H1 (cell line): Measurements from ENCODE around the gene BCL2L1. TPM values are rescaled to one million over a fixed set of nuclear protein-coding genes. Genes with fewer than 3 reads are reported as not detected.

Source experiments
- CTCF ChIA-PET: fragments of 300-600 bp; sonication (Branson Sonifier 250); formaldehyde crosslinking; loops from one replicate; lab custom pipeline; 2021; ENCODE audit not compliant: partially characterized antibody; lab: Charles Lee
- POLR2A ChIA-PET: fragments of 300-600 bp; sonication (Branson Sonifier 250); formaldehyde crosslinking; loops from one replicate; lab custom pipeline; 2021; ENCODE audit warnings: inconsistent platforms; ENCODE audit not compliant: partially characterized antibody; lab: Charles Lee
- DNase-seq, 2 experiments: peaks; one replicate each; pipeline versions ENCODE4 v3.0.0 to v3.0.0-alpha.2; 2010 to 2022; ENCODE audit warnings: low spot score in 2 of 2, low read depth in 1 of 2, mixed read lengths in 1 of 2
- FAIRE-seq: peaks from 2 replicates; lab custom pipeline; 2011; peaks lifted over from hg19 to GRCh38; lab: Jason Lieb, UNC
- H2AFZ ChIP-seq: 2 replicates; pipeline ENCODE4 v1.8.1; 2012; ENCODE audit warnings: low read length, inconsistent platforms
- H2AK5ac ChIP-seq: 2 replicates; pipeline ENCODE4 v1.6.1; 2013; ENCODE audit warnings: low read depth, low read length
- H2BK120ac ChIP-seq: replicated peaks from 2 replicates; pipeline ENCODE3; 2013; ENCODE audit warnings: low read depth, low read length, inconsistent platforms
- H2BK12ac ChIP-seq: 2 replicates; pipeline ENCODE4 v1.6.1; 2013; ENCODE audit warnings: low read depth, low read length
- H2BK15ac ChIP-seq: 2 replicates; pipeline ENCODE4 v1.6.1; 2013; ENCODE audit warnings: low read length
- H2BK20ac ChIP-seq: 2 replicates; pipeline ENCODE4 v1.6.1; 2013; ENCODE audit warnings: low read length
- H2BK5ac ChIP-seq: 2 replicates; pipeline ENCODE4 v1.6.1; 2013; ENCODE audit warnings: low read depth, low read length
- H3K14ac ChIP-seq: 2 replicates; pipeline ENCODE4 v1.6.1; 2013; ENCODE audit warnings: inconsistent platforms; ENCODE audit not compliant: insufficient read length
- H3K18ac ChIP-seq: 2 replicates; pipeline ENCODE4 v1.6.1; 2013; ENCODE audit warnings: low read length; ENCODE audit errors: extremely low read depth
- H3K23ac ChIP-seq: 2 replicates; pipeline ENCODE4 v1.6.1; 2013; ENCODE audit warnings: inconsistent platforms; ENCODE audit not compliant: insufficient read length
- H3K23me2 ChIP-seq: 2 replicates; pipeline ENCODE4 v1.6.1; 2013; ENCODE audit warnings: low read depth, low read length
- H3K27ac ChIP-seq: 2 replicates; pipeline ENCODE4 v1.6.1; 2011; ENCODE audit warnings: low read depth, low read length, inconsistent platforms
- H3K27me3 ChIP-seq, 4 experiments: replicated peaks in 1 of 4; 1 replicate in 1 of 4; 2 replicates in 3 of 4; pipeline versions ENCODE4 v1.6.1 to v1.8.1; 2011 to 2013; ENCODE audit warnings: low read length in 3 of 4, mild to moderate bottlenecking in 3 of 4, inconsistent platforms in 2 of 4, mixed read lengths in 2 of 4, moderate library complexity in 1 of 4; ENCODE audit not compliant: control insufficient read depth in 3 of 4, insufficient read depth in 3 of 4; ENCODE audit errors: extremely low read depth in 1 of 4
- H3K36me3 ChIP-seq, 4 experiments: 2 replicates each; pipeline versions ENCODE4 v1.6.1 to v1.8.1; 2011 to 2013; ENCODE audit warnings: mild to moderate bottlenecking in 4 of 4, low read length in 3 of 4, moderate library complexity in 2 of 4, control low read depth in 1 of 4, inconsistent platforms in 1 of 4; ENCODE audit not compliant: insufficient read depth in 4 of 4, control insufficient read depth in 2 of 4
- H3K4ac ChIP-seq: replicated peaks from 2 replicates; pipeline ENCODE3; 2013; ENCODE audit warnings: low read length, low read depth, mixed read lengths, inconsistent platforms; ENCODE audit not compliant: insufficient read length
- H3K4me1 ChIP-seq, 4 experiments: replicated peaks in 1 of 4; 1 replicate in 1 of 4; 2 replicates in 3 of 4; pipeline versions ENCODE4 v1.6.1 to v1.8.1; 2011 to 2013; ENCODE audit warnings: low read length in 3 of 4, inconsistent platforms in 2 of 4, mixed read lengths in 1 of 4; ENCODE audit not compliant: insufficient read depth in 4 of 4, control insufficient read depth in 3 of 4
- H3K4me2 ChIP-seq, 2 experiments: 2 replicates each; pipeline versions ENCODE4 v1.6.1 to v1.8.1; 2011 to 2013; ENCODE audit warnings: low read depth in 2 of 2, low read length in 2 of 2, control low read depth in 1 of 2, inconsistent platforms in 1 of 2, mild to moderate bottlenecking in 1 of 2; ENCODE audit not compliant: insufficient read depth in 1 of 2
- H3K4me3 ChIP-seq, 4 experiments: fragments of 200-600, 300-600 bp in 1 of 4; sonication (generic), shearing (Covaris generic), sonication (Bioruptor Twin) in 1 of 4; 2 replicates each; pipeline versions ENCODE4 v1.5.1 to v1.8.1; 2011 to 2016; ENCODE audit warnings: low read length in 4 of 4, low read depth in 3 of 4, control low read depth in 2 of 4, inconsistent platforms in 2 of 4, mild to moderate bottlenecking in 2 of 4, mixed read lengths in 1 of 4, moderate library complexity in 1 of 4; ENCODE audit not compliant: insufficient read depth in 2 of 4; ENCODE audit errors: extremely low read depth in 1 of 4
- H3K56ac ChIP-seq: replicated peaks from 2 replicates; pipeline ENCODE3; 2013; ENCODE audit warnings: low read depth, mild to moderate bottlenecking, mixed read lengths, low read length, inconsistent platforms; ENCODE audit not compliant: insufficient read length
- H3K79me1 ChIP-seq: 2 replicates; pipeline ENCODE4 v1.6.1; 2013; ENCODE audit warnings: low read depth, low read length, control low read depth
- H3K79me2 ChIP-seq, 2 experiments: 2 replicates each; pipeline versions ENCODE4 v1.6.1 to v1.8.1; 2012 to 2013; ENCODE audit warnings: low read length in 2 of 2, mild to moderate bottlenecking in 2 of 2, inconsistent platforms in 1 of 2; ENCODE audit not compliant: insufficient read depth in 2 of 2, control insufficient read depth in 1 of 2
- H3K9ac ChIP-seq, 4 experiments: replicated peaks in 1 of 4; 1 replicate in 1 of 4; 2 replicates in 3 of 4; pipeline versions ENCODE4 v1.6.1 to v1.8.1; 2011 to 2013; ENCODE audit warnings: low read depth in 3 of 4, low read length in 3 of 4, control low read depth in 2 of 4, mild to moderate bottlenecking in 2 of 4, moderate library complexity in 2 of 4, inconsistent platforms in 1 of 4; ENCODE audit errors: extremely low read depth in 1 of 4
- H3K9me3 ChIP-seq, 2 experiments: 2 replicates each; pipeline versions ENCODE4 v1.6.1 to v1.8.1; 2012 to 2013; ENCODE audit warnings: mild to moderate bottlenecking in 2 of 2, moderate library complexity in 2 of 2, control low read depth in 1 of 2, inconsistent platforms in 1 of 2, low read depth in 1 of 2, low read length in 1 of 2, mixed read lengths in 1 of 2; ENCODE audit not compliant: insufficient read depth in 2 of 2
- H4K20me1 ChIP-seq, 2 experiments: replicated peaks in 1 of 2; 2 replicates each; pipeline versions ENCODE3 to v1.8.1; 2011 to 2013; ENCODE audit warnings: inconsistent platforms in 2 of 2, low read length in 2 of 2, mild to moderate bottlenecking in 1 of 2; ENCODE audit not compliant: insufficient read depth in 2 of 2, control insufficient read depth in 1 of 2
- H4K5ac ChIP-seq: 2 replicates; pipeline ENCODE4 v1.6.1; 2013; ENCODE audit warnings: low read length, low read depth, mixed read lengths, inconsistent platforms; ENCODE audit not compliant: insufficient read length
- H4K8ac ChIP-seq: 2 replicates; pipeline ENCODE4 v1.8.0; 2013; ENCODE audit warnings: mild to moderate bottlenecking, moderate library complexity, low read length, inconsistent platforms; ENCODE audit not compliant: insufficient read depth; ENCODE audit errors: extremely low read depth
- H4K91ac ChIP-seq: replicated peaks from 2 replicates; pipeline ENCODE3; 2013; ENCODE audit warnings: low read length, mixed read lengths, inconsistent platforms; ENCODE audit not compliant: insufficient read length
- BRCA1 ChIP-seq: IDR thresholded peaks from 2 replicates; pipeline ENCODE4 v1.6.1; 2012; ENCODE audit warnings: low read depth, low read length, improper control_type of control experiment
- CBX5 ChIP-seq: fragments of 300-800, 300-1000 bp; sonication (generic); IDR thresholded peaks from 2 replicates; pipeline ENCODE4 v1.7.1; 2016; ENCODE audit warnings: antibody characterized with exemption, low read length, low read depth
- CREB1 ChIP-seq: IDR thresholded peaks from 2 replicates; pipeline ENCODE4 v1.6.1; 2012; ENCODE audit warnings: inconsistent platforms
- HDAC2 ChIP-seq, 2 experiments: fragments of 300-600 bp in 1 of 2; sonication (generic) in 1 of 2; IDR thresholded peaks; 2 replicates each; pipeline ENCODE4 v1.6.1; 2011 to 2012; ENCODE audit warnings: low read depth in 2 of 2, low read length in 2 of 2, mild to moderate bottlenecking in 2 of 2, moderate library complexity in 2 of 2, borderline replicate concordance in 1 of 2, inconsistent platforms in 1 of 2
- JUN ChIP-seq: IDR thresholded peaks from 2 replicates; pipeline ENCODE4 v1.6.1; 2011; ENCODE audit warnings: low read depth, mild to moderate bottlenecking, improper control_type of control experiment, low read length
- JUND ChIP-seq: IDR thresholded peaks from 2 replicates; pipeline ENCODE4 v1.6.1; 2011; ENCODE audit warnings: mild to moderate bottlenecking, improper control_type of control experiment, low read length
- MAFK ChIP-seq: IDR thresholded peaks from 2 replicates; pipeline ENCODE4 v1.6.1; 2012; ENCODE audit warnings: low read depth, mild to moderate bottlenecking, improper control_type of control experiment, low read length
- NANOG ChIP-seq: IDR thresholded peaks from 2 replicates; pipeline ENCODE4 v1.6.1; 2011; ENCODE audit warnings: low read length, low read depth, mild to moderate bottlenecking, inconsistent platforms; ENCODE audit not compliant: insufficient read depth, poor library complexity, severe bottlenecking
- PHF8 ChIP-seq: fragments of 200-600 bp; sonication (generic); conservative IDR thresholded peaks from 2 replicates; pipeline ENCODE4 v1.7.1; 2012; ENCODE audit warnings: low read depth, mild to moderate bottlenecking, inconsistent platforms, low read length, moderate library complexity
- SIN3A ChIP-seq, 2 experiments: IDR thresholded peaks in 1 of 2; conservative IDR thresholded peaks in 1 of 2; 2 replicates each; pipeline ENCODE4 v1.6.1; 2011 to 2012; ENCODE audit warnings: low read length in 2 of 2, improper control_type of control experiment in 1 of 2, low read depth in 1 of 2, mild to moderate bottlenecking in 1 of 2
- SIRT6 ChIP-seq: IDR thresholded peaks from one replicate; pipeline ENCODE4 v1.7.1; 2012; ENCODE audit warnings: low read length, inconsistent platforms
- SIX5 ChIP-seq: IDR thresholded peaks from 2 replicates; pipeline ENCODE4 v1.6.1; 2011; ENCODE audit warnings: mild to moderate bottlenecking, low read depth, low read length
- SUZ12 ChIP-seq: fragments of 200-600 bp; sonication (generic); IDR thresholded peaks from 2 replicates; pipeline ENCODE4 v1.6.1; 2012; ENCODE audit warnings: mild to moderate bottlenecking, inconsistent platforms, low read length, moderate library complexity, mixed read lengths
- TCF12 ChIP-seq: IDR thresholded peaks from 2 replicates; pipeline ENCODE4 v1.6.1; 2011; ENCODE audit warnings: low read depth, mild to moderate bottlenecking, low read length
- ZNF274 ChIP-seq: IDR thresholded peaks from 2 replicates; pipeline ENCODE4 v1.7.0; 2012; ENCODE audit warnings: low read length, borderline replicate concordance; ENCODE audit errors: extremely low read depth
- WGBS, 2 experiments: shearing (Covaris generic) in 1 of 2; methylation state at CpG; one replicate each; pipeline versions ENCODE4 v1.1.6 to v1.1.7; 2013 to 2015; ENCODE audit warnings: low lambda C conversion rate in 2 of 2, mixed read lengths in 2 of 2, inconsistent platforms in 1 of 2, low coverage in 1 of 2, missing lambda C conversion rate in 1 of 2; ENCODE audit not compliant: insufficient replicate concordance in 2 of 2, insufficient coverage in 1 of 2, insufficient read length in 1 of 2; ENCODE audit errors: extremely low coverage in 1 of 2, missing lambda C conversion rate in 1 of 2; 5-methylcytosine and 5-hydroxymethylcytosine counted together
- polyA plus RNA-seq, 7 experiments: library from polyadenylated mRNA; depleted of rRNA in 3 of 7; stranded (reverse) in 5 of 7; unstranded in 2 of 7; fragments of >200 nt in 5 of 7; fragments of 200-250 nt in 2 of 7; gene quantifications; 1 replicate in 5 of 7; 2 replicates in 1 of 7; 4 replicates in 1 of 7; pipeline versions ENCODE4 v1.2.1 to v1.2.3, GENCODE V29; 2011 to 2013; ENCODE audit warnings: missing spikeins in 2 of 7, mixed read lengths in 2 of 7
- total RNA-seq: library from RNA; stranded (reverse); fragmentation: NEBNext Ultra II Directional; extraction: Animal tissue kit (Norgen Biotek cat#: 25700); gene quantifications from 2 replicates; pipeline ENCODE4 v1.2.1, GENCODE V29; 2021

Gene BCL2L1
- total and polyA plus RNA-seq, 2 of the 8 experiments (the other 6 are each of a cell fraction or from before 2014, with no cell fraction given), result 64.9 to 66.1 TPM

- H3K9me3 ChIP-seq, result no peaks in the 10 kb centered on the region
- no peaks in the 10 kb centered on the region for H4K20me1 ChIP-seq
- peaks cover 2% of the 10 kb centered on the region; the same call in 1 of the 2 replicates for H3K79me1 ChIP-seq
- no peak overlapping the region for H3K14ac ChIP-seq
- H3K23ac ChIP-seq, result no peak overlapping the region
- peaks cover 0 to 5% (median 0%) of the 10 kb centered on the region in 4 experiments; a peak in 1 of 8 replicates for H3K36me3 ChIP-seq
- H3K4ac ChIP-seq, result no peak overlapping the region
- H2BK15ac ChIP-seq, result no peak overlapping the region
- ChIA-PET CTCF (interaction anchor here (0.5 to 6.8 kb wide), 3 partner anchors 21 to 34 kb away, joined by 4 to 49 read pairs (median 42); partner anchors contain the start of gene BCL2L1), POLR2A (interaction anchor here (0.9 kb wide), 1 partner anchor 9 kb away, joined by 5 read pairs; no protein-coding TSS in a partner anchor)
- no peak overlapping the region for H3K27ac ChIP-seq
- H3K23me2 ChIP-seq, result no peaks in the 10 kb centered on the region
- no peak overlapping the region for H3K4me2 ChIP-seq
- H3K9ac ChIP-seq, result no peak overlapping the region
- H4K5ac ChIP-seq, result no peak overlapping the region
- no peak overlapping the region for H2AFZ ChIP-seq
- H2BK120ac ChIP-seq, result no peak overlapping the region
- DNase-seq (no peak), FAIRE-seq (no peak)
- H3K4me3 ChIP-seq, result no peak overlapping the region
- H2BK5ac ChIP-seq, result no peak overlapping the region
- H2BK12ac ChIP-seq, result no peak overlapping the region
- WGBS, 2 experiments, result 89% methylated on average over 4 of the region's 5 CpGs; no CpG with 5 or more reads in 1 of the 2 experiments
- H2BK20ac ChIP-seq, result no peak overlapping the region
- H3K56ac ChIP-seq, result no peak overlapping the region
- H3K18ac ChIP-seq, result no peak overlapping the region
- H2AK5ac ChIP-seq, result no peak overlapping the region
- no peak overlapping the region for H4K8ac ChIP-seq
- H4K91ac ChIP-seq, result no peak overlapping the region
- H3K27me3 ChIP-seq, result no peaks in the 10 kb centered on the region
- H3K4me1 ChIP-seq, result peaks cover 5 to 15% (median 13%) of the 10 kb centered on the region in 4 experiments
- peaks cover 0 to 47% of the 10 kb centered on the region in 2 experiments; a peak in 2 of 4 replicates for H3K79me2 ChIP-seq
- TF ChIP-seq SIRT6 (no peak), HDAC2 (IDR thresholded peaks at IDR 0.05; ENCODE audit: borderline replicate concordance in 1 of 2, low read depth in 2 of 2, low read length in 2 of 2) (no peak), NANOG (no peak), BRCA1 (no peak), SUZ12 (no peak), ZNF274 (no peak), TCF12 (no peak), JUN (no peak), SIX5 (no peak), SIN3A (conservative IDR thresholded peaks at IDR 0.05 in 1 of 2, IDR thresholded peaks at IDR 0.05 in 1 of 2; ENCODE audit: low read depth in 1 of 2, low read length in 2 of 2) (no peak), PHF8 (no peak), MAFK (no peak), JUND (no peak), CBX5 (no peak), CREB1 (no peak)
Observed at GRCh38 chr20:31689141-31689540, 33.5 kb downstream of the BCL2L1 start.
